ENCODE measurements around the gene ZER1.

The ZER1 gene

DNA sequence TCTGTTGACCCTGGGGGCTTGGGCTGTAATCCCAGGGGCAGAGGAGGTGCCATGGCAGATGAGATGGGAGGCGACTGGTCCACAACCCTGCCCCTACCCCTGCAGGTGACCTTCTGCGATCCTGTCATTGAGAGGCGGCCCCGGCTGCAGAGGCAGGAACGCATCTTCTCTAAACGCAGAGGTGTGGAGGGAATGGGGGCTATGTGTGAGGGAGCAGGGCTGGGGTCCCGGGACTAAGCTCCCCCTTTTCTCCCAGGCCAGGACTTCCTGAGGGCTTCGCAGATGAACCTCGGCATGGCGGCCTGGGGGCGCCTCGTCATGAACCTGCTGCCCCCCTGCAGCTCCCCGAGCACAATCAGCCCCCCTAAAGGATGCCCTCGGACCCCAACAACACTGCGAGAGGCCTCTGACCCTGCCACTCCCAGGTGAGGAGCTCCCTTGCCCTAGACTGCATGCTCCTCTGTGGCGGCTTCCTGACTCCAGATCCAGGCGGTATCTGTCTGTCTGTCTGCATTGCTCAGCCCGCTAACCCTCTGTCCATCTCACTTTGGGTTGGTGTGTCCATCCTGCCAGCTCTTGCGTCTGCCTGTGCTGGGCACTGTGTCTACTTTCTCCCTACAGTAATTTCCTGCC, 57.7 kb downstream of the ZER1 start:
- ATAC-seq, result no peak

GRCh38 chr9:128713411-128713780, 58.3 kb downstream of the ZER1 start:
- ATAC-seq, result no peak

More for the DNA sequence above, 57.7 kb downstream of the ZER1 start:
- no peak for TF ChIP-seq ZNF70 (CRISPR knock-in tag; IDR thresholded peaks at IDR 0.05)
- TF ChIP-seq CREB5 (CRISPR knock-in tag; IDR thresholded peaks at IDR 0.05; ENCODE audit: low read depth), result no peak
- TF ChIP-seq PPARA (CRISPR knock-in tag; IDR thresholded peaks at IDR 0.05; ENCODE audit: borderline replicate concordance), result no peak
- TF ChIP-seq, protein P1, sequence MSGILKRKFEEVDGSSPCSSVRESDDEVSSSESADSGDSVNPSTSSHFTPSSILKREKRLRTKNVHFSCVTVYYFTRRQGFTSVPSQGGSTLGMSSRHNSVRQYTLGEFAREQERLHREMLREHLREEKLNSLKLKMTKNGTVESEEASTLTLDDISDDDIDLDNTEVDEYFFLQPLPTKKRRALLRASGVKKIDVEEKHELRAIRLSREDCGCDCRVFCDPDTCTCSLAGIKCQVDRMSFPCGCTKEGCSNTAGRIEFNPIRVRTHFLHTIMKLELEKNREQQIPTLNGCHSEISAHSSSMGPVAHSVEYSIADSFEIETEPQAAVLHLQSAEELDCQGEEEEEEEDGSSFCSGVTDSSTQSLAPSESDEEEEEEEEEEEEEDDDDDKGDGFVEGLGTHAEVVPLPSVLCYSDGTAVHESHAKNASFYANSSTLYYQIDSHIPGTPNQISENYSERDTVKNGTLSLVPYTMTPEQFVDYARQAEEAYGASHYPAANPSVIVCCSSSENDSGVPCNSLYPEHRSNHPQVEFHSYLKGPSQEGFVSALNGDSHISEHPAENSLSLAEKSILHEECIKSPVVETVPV (CRISPR knock-in tag; IDR thresholded peaks at IDR 0.05), result no peak
- TF ChIP-seq TCF4 (CRISPR knock-in tag; IDR thresholded peaks at IDR 0.05; ENCODE audit: borderline replicate concordance), result no peak
- no peak for TF ChIP-seq BACH2 (CRISPR knock-in tag; IDR thresholded peaks at IDR 0.05; ENCODE audit: borderline replicate concordance)
- no peak for TF ChIP-seq RARB (CRISPR knock-in tag; IDR thresholded peaks at IDR 0.05)
- TF ChIP-seq ZNF565 (CRISPR knock-in tag; conservative IDR thresholded peaks at IDR 0.05; ENCODE audit: low read depth), result no peak
- TF ChIP-seq ARNTL (CRISPR knock-in tag; IDR thresholded peaks at IDR 0.05; ENCODE audit: borderline replicate concordance, low read depth), result no peak
- TF ChIP-seq ESRRG (CRISPR knock-in tag; IDR thresholded peaks at IDR 0.05), result no peak
- TF ChIP-seq OSR1 (CRISPR knock-in tag; IDR thresholded peaks at IDR 0.05), result no peak

More at GRCh38 chr9:128713411-128713780, 58.3 kb downstream of the ZER1 start:
- TF ChIP-seq TOX (CRISPR knock-in tag; IDR thresholded peaks at IDR 0.05; ENCODE audit: borderline replicate concordance), result no peak
- no peak for TF ChIP-seq ESRRG (CRISPR knock-in tag; IDR thresholded peaks at IDR 0.05)
- TF ChIP-seq, protein P2, sequence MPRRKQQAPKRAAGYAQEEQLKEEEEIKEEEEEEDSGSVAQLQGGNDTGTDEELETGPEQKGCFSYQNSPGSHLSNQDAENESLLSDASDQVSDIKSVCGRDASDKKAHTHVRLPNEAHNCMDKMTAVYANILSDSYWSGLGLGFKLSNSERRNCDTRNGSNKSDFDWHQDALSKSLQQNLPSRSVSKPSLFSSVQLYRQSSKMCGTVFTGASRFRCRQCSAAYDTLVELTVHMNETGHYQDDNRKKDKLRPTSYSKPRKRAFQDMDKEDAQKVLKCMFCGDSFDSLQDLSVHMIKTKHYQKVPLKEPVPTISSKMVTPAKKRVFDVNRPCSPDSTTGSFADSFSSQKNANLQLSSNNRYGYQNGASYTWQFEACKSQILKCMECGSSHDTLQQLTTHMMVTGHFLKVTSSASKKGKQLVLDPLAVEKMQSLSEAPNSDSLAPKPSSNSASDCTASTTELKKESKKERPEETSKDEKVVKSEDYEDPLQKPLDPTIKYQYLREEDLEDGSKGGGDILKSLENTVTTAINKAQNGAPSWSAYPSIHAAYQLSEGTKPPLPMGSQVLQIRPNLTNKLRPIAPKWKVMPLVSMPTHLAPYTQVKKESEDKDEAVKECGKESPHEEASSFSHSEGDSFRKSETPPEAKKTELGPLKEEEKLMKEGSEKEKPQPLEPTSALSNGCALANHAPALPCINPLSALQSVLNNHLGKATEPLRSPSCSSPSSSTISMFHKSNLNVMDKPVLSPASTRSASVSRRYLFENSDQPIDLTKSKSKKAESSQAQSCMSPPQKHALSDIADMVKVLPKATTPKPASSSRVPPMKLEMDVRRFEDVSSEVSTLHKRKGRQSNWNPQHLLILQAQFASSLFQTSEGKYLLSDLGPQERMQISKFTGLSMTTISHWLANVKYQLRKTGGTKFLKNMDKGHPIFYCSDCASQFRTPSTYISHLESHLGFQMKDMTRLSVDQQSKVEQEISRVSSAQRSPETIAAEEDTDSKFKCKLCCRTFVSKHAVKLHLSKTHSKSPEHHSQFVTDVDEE (CRISPR knock-in tag; IDR thresholded peaks at IDR 0.05), result no peak
- no peak for TF ChIP-seq CREB5 (CRISPR knock-in tag; IDR thresholded peaks at IDR 0.05; ENCODE audit: low read depth)
- TF ChIP-seq ISL1 (CRISPR knock-in tag; IDR thresholded peaks at IDR 0.05), result no peak
- TF ChIP-seq ZFP30 (CRISPR knock-in tag; IDR thresholded peaks at IDR 0.05), result no peak
- no peak for TF ChIP-seq OSR1 (CRISPR knock-in tag; IDR thresholded peaks at IDR 0.05)
- TF ChIP-seq, protein P1 (CRISPR knock-in tag; IDR thresholded peaks at IDR 0.05), result no peak
- no peak for TF ChIP-seq ZNF8 (CRISPR knock-in tag; IDR thresholded peaks at IDR 0.05)
- no peak for TF ChIP-seq ZNF565 (CRISPR knock-in tag; conservative IDR thresholded peaks at IDR 0.05; ENCODE audit: low read depth)
- TF ChIP-seq TCF4 (CRISPR knock-in tag; IDR thresholded peaks at IDR 0.05; ENCODE audit: borderline replicate concordance), result no peak
- no peak for TF ChIP-seq RARB (CRISPR knock-in tag; IDR thresholded peaks at IDR 0.05)
- TF ChIP-seq ZC3H10 (CRISPR knock-in tag; IDR thresholded peaks at IDR 0.05), result no peak
